Ramos (cell line): ENCODE measurements around the gene LCP1.
"Not testable (repeated sequence)": the region's sequence is repeated elsewhere in the genome, so short reads cannot be mapped to it uniquely, and the experiment has no call there.

Experiments used
- in situ Hi-C: fragments of 300-500 bp; cut with MboI; formaldehyde crosslinking; loops from one replicate; pipeline ENCODE4 v1.14.3; 2022; ENCODE audit warnings: low sequenced_read_pairs; ENCODE audit not compliant: unreplicated experiment

Gene LCP1, protein sequence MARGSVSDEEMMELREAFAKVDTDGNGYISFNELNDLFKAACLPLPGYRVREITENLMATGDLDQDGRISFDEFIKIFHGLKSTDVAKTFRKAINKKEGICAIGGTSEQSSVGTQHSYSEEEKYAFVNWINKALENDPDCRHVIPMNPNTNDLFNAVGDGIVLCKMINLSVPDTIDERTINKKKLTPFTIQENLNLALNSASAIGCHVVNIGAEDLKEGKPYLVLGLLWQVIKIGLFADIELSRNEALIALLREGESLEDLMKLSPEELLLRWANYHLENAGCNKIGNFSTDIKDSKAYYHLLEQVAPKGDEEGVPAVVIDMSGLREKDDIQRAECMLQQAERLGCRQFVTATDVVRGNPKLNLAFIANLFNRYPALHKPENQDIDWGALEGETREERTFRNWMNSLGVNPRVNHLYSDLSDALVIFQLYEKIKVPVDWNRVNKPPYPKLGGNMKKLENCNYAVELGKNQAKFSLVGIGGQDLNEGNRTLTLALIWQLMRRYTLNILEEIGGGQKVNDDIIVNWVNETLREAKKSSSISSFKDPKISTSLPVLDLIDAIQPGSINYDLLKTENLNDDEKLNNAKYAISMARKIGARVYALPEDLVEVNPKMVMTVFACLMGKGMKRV

DNA sequence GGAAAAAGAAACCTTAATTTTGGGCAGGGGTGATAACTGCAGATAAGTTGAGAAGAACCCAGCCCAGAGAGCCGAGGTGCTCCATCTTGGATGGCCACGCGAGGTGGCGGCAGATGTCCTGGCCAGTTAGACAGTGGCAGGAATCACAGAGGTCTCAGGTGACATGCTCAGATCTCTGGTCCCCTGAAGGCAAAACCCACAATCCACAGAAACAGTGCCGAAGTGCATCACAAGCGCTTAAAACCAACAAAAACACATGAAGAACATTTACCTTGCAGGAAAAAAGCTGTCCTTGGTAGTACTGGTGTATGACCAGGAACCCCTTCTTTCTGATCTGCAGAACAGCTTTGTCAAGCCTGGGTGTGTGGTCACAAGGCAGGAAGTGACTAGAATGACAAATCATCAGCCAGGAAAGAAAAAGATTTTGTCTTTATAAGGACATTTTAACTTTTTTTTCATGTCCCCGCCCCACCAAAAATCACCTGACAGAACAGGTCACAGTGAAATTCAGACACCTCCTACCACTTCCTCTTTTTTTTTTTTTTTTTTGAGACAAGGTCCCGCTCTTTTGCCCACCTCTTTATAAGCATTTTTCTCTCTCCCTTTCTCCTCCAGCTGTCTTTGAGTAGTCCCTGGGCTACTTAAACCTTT is at the start of gene LCP1:
LCP1 (minus strand) TSS at position 338 of the 651 bp plus-strand sequence. CDS start 22,515 bp downstream, outside the sequence.
- in situ Hi-C loops, result no loop called here

DNA sequence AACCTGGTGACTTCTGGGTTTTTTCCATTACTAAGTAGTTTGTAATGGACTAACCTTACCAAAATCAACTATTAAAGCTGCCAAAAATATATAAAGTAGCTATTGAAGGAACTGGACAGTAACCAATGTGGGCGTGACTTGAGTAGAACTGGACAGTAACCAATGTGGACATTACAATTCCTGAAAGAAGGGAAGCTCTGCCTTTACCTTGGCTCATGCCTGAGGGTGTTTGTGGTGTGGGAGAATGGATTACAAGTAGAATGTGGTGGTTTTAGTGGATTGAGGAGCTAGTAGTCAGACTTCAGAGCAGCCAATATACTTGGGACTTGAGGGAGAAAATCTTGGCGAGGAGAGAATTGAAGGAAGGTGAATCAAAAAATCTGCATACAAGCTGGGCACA is 47.3 kb upstream of the LCP1 start:
- in situ Hi-C loops, result no loop called here

GRCh38 chr13:46220234-46220633 is 38.3 kb upstream of the LCP1 start:
- in situ Hi-C loops, result not testable (repeated sequence)

GRCh38 chr13:46214741-46215140 is 32.8 kb upstream of the LCP1 start:
- in situ Hi-C loops, result not testable (repeated sequence)

DNA sequence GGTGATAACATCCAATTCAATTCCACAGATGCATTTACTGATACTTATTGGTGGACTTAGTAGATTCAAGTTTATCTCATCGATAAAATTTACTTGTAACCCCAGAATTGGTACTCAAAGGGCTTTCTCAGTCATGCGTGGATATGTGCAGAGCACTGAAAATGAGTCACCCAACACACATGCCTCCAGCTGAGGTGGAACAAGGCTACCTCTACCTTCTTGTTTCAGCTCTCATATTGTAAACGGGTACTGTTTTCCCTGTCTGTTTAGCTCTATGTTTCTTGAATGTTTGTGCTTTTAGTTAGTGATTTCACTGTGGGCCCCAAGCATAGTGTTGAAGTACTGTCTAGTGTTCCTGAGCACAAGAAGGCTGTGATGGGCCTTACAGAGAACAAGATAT is 31.3 kb upstream of the LCP1 start:
- in situ Hi-C loops, result no loop called here

GRCh38 chr13:46211483-46212351 is 29.7 kb upstream of the LCP1 start, which contains the start of gene LRRC63:
TSS of gene LRRC63 (plus strand) at chr13:46211928. CDS start at chr13:46213035, 1,107 bp downstream.
- in situ Hi-C loops, result no loop called here

- in situ Hi-C loops, result no loop called here
These were observed 29.1 kb upstream of the LCP1 start for GRCh38 chr13:46211116-46211482.

DNA sequence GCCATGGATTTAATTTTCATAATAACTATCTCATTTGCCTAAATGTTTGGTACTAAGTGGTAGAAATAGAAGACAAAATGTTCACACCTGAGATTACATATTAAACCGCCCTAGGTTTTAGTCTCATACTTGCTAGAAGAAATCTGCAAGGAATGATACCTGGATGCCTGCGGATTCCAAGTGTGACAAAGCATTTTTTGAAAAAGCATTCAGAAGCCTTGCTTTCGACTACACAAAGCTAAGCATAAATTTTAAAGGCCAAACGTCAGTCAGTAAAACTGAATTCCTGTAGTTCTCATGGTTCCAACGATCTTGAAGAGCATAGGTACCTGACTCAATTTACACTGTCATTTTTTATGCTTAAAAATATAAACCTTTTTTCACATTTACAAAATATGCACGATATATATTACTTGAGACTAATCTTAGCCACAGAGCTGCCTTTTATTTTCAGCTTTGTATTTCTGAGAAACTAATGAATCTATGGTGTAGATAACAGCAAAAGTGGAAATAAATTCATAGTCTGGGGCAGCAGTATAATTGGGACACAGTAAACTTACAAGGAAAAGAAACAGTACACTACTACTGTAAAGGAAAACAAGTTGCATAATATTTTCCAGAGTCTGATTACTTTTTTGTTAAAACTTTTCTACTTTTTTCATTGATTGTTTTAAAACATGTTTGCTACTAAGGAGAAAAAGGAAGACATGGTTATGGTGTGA is 28.5 kb upstream of the LCP1 start:
- in situ Hi-C loops, result no loop called here

DNA sequence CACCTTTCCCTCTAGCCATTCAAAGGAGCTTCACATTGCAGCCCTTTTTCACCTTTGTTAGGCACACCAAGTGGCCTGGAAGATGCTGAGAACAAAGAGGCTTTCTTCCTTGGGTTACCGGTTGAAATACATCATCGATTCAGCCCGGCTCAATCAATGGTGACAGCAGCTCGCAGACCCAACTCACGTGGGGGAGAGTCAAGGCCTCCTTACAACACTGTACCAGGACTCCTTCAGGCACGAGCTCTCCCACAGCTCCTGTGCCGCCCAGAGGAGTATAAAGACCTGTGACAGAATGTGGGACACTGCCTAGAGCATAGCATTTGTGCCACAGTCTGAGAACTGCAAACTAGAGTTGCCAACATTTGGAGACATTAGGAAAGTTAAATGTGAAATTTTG is 25.9 kb upstream of the LCP1 start:
- in situ Hi-C loops, result no loop called here

DNA sequence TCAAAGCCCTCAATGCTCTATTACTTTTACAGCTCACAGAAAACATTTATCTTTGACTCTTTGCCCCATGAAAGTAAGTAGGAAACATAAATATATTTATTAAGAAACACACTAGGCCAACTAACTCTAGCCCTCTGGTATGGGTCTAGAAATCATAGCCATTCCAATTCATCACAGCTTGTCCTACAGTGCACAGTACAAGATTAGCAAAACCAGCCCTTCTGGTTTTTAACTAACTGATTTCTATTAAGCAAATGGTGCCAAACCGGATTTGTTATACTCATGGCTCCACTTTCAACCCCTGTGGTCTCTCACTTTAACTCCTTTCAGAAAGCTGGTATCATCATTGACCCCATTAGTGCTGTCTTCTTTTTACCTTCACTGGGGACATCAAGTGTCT is 24.2 kb upstream of the LCP1 start:
- in situ Hi-C loops, result no loop called here

DNA sequence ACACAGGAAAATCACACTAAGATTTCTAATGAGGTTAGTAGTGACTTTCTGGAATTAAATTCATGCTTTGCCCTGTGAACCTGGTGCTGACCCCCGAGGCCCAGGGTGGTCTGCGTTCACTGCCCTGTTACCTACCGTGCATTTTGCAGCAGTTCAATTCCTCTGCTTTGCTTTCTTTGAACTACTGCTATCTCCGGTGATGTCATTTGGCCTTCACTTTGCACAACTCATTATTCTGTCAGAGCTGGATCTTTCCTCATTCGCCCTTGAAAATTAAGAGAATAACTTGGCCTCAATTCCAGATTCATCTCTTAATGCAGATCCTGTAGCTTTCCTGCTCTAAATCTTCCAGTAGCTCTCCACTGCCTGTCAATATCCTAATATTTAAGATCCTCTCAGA is 21.0 kb upstream of the LCP1 start:
- in situ Hi-C loops, result no loop called here

GRCh38 chr13:46202188-46202795 is 20.3 kb upstream of the LCP1 start:
- in situ Hi-C loops, result no loop called here

DNA sequence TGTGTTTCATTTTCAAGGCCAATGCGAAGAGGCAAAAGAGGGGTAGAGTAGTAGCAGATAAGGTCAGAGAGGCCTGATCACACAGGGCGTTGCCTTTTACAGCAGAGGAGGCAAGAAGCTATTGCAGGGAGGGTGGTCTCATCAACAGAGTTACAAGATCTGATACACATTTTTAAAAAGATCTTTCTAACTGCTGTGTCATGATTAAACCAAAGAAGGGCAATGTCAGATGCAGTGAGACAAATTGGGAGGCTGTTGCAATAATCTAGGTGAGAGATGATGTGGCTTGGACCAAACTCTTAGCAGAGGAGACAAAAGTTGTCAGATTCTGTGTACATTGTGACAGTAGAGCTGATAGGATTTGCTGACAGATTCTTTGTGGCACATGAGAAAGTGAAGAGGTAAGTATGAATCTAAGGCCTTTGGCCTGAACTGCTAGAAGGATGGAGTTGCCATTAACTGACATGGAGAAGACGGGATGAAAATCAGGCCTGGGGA is 16.8 kb upstream of the LCP1 start:
- in situ Hi-C loops, result no loop called here

GRCh38 chr13:46197299-46198048 is 15.5 kb upstream of the LCP1 start:
- in situ Hi-C loops, result no loop called here

GRCh38 chr13:46195016-46195415 is 13.0 kb upstream of the LCP1 start:
- in situ Hi-C loops, result no loop called here

DNA sequence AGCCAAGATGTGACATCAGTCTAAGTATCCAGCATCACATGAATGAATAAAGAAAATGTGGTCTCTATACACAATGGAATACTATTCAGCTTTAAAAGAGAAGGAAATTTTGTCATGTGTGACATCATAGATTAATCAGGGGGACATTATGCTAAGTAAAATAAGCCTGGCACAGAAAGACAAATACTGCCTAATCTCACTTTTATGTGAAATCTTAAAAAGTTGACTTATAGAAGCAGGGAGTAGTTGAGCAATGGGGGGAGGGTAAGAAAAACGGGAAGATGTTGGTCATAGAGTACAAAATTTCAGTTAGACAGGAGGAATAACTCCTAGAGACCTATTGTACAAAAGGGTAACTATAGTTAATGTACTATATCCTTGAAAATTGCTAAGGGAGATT is 10.4 kb upstream of the LCP1 start:
- in situ Hi-C loops, result no loop called here

- in situ Hi-C loops, result no loop called here
These were observed 3.7 kb upstream of the LCP1 start for GRCh38 chr13:46185634-46186033.

GRCh38 chr13:46184277-46184699 is 2.3 kb upstream of the LCP1 start:
- in situ Hi-C loops, result no loop called here
